ENCODE data around the gene PLA2G4D.

PLA2G4D gene

DNA sequence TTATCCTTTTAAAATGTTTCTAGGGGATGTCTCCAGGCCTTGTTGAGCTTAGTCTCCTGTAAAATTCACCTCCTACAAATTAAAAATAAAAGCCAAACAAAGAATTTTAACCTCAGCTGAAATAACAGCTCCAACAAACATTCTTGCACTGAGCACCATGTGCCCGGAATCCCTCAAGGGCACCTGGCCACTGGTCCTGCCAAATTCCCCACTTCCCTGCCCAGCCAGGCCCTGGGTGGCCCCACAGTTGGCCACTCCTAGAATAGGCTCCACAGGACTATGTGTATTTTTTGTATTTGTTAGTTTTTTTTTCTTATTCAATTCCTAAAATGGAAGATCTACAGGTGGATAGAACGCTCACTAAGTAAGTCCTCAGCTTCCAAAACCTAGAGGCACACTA, 40.4 kb downstream of the PLA2G4D start:
- DNase-seq (ENCODE audit: low read depth in 2 of 2) = no peak

DNA sequence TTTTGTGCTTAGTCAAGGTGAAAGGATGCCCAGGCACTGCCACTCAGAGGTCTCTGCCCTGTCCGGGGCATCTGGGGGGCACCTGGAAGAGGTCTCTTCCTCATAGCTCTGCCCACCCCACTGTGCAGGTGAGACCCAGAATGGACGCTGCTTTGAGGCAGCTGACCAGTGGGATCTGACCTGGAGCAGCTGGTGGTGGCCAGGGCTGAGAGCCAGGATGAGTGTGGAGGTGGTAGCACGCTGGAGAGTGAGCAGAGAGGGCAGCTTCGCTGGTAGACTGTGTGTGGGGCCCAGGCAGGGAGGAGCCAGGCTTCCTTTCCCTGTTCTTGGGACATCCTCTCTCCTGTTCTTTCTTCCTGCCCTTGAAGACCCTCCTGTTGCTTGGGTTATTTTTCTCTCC, 41.4 kb downstream of the PLA2G4D start:
- DNase-seq (ENCODE audit: low read depth in 2 of 2) = no peak

DNA sequence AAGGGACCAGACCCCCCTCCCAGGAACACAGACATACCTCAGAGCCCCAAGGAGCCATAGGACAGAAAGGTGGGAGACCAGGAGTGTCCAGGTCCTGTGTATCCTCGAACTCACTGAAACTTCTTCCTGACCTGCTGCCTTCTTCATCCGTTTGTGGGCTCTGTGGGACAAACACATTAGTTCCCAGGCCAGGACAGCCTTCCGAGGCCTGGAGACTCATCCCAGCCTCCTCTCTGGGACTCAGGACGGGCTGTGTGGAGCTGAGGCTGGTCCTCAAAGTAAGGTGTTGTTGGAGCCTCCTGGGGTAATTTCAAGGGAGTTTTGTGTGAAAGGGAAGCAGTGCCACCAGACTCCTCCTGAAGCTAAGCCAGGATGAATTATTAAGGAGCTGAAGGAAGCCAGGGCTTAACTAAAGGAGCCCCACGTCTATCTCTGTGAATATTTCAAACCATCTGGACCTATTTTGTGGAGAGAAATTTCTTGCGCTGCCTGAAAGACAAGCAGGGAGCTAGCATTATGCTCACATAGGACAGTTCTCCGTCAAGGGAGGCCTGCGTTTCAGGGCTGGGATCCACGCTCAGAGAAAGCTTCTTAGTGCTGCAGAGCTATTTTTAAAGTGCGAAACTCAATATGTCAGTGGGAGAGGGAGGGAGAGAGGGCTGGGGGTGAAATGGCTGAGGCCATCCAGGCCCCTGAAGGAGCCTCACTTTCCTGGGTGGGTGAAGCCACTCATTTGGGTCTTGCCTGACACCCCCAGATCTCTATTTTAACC, 43.7 kb downstream of the PLA2G4D start:
- DNase-seq (ENCODE audit: low read depth in 2 of 2) = no peak

DNA sequence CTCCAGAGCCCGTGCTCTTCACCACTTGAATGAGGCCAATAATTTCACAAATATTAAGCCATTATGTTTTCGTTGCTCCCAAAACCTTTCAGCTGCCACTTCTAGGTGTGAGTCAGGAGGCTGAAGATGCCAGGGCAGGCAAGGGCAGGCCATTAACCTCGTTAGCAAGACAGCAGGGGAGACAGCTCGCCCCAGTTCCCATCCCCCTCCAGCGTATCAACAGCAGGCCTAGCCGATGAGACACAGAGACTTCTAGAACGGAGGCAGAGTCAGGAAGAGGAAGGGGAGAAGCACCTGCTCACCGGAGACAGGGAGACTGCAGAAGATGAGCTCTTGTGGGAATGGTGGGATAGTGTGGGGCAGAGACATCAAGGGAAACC, 45.6 kb downstream of the PLA2G4D start:
- DNase-seq (ENCODE audit: low read depth in 2 of 2) = no peak

DNA sequence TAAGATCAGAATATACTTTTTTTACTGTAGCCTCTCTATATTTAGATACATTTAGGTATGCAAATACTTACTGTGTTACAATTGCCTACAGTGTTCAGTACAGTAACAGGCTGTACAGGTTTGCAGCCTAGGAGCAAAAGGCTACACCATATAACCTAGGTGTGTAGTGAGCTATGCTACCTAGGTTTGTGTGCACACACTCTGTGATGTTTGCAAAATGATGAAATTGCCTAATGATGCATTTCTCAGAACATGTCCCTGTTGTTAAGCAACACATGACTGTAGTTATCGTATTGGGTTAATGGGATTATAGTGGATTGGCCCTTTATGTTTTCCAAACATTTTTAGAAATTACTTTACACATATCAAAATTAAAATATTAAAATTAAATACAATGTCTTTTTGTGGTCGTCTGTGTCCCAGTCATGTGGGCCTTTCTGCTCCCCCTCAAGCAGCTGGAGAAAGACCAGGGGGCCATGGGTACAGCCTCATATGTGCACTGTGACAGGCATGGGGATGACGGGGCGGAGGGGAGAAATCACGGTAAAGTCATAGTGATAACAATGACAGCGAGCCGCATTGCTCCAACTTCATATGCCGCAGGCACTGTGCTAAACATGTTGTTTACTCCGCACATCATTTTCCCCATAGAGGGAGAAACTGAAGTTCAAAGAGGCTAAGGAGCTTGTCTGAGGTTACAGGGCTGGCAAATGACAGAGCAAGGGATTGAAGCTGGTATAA, 46.1 kb downstream of the PLA2G4D start:
- no peak for DNase-seq (ENCODE audit: low read depth in 2 of 2)

DNA sequence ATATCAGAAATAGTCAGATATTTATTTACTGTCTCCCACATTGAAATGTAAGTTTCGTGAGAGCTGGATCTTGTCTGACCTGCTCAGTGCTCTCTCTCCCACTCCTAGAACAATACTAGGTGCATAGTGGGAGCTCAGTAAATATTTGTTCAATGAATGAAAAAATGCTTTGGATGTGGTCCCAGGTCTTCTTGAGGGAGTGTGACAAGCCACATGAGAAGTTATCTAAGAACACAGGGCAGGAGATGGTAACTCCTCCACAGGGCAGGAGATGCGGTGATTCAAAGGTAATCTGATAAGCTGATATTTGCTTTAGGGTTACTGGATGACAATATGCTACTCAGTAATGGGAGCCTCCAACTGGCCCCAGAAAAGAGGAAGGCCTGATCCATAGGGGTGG, 47.8 kb downstream of the PLA2G4D start:
- DNase-seq (ENCODE audit: low read depth in 2 of 2) = no peak

DNA sequence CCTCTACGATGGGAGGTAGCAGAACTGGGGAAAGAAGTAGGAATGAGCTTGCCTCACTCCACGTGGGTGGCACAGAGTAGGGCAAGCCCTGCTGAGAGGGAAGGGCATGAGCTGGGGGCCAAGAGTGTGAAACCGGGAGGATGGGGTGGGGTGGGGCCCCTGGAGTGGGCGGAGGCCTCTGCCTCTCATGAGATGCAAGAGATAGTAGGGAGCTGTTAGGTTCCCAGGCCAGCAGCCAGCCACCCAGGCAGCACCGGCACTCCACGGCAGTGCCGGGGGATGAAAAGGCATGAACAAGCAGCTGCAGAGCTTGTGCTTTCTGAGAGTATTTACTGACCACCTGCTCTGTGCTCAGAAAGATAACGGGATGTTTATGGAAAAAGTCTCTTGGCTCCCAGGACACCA, 49.1 kb downstream of the PLA2G4D start:
- DNase-seq (ENCODE audit: low read depth in 2 of 2) = no peak

DNA sequence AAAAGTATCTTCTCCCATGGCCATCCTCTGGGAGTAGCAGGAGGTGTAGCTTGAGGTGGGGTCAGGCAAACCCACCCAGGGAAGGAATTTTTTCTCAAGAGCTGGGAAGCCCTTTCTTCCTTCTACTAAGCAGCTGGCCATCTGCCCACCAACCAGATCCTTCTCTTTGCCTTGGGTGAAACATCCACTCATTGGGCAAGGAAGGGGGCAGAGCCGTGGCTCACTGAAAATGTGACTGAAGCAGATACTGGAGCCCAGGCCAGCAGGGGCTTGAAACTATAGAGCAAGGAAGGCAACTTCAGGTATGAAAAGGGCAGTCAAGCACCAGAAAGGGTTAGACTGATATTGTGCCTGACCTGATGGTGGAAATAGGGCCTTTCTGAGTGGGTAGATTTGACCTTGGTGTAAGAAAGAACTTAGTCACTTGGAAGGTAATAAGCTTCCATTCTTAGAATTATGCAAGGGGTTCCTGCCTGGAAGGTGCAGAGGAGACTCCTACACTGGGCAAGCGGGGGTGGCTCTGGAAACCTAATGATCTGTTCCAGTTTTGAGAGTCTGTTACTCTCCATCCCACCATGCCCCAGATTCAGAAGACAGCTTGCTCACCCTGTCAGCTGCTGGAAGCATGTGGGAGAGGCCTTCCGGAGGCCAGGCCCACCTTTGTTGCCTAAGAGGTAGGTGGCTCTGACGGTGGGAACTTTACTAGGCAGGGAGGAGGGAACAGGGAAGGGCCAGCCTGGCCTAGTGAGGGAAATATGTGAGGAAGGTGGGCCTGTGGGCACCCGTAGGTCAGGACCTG, 51.6 kb downstream of the PLA2G4D start:
- DNase-seq (ENCODE audit: low read depth in 2 of 2) = no peak

DNA sequence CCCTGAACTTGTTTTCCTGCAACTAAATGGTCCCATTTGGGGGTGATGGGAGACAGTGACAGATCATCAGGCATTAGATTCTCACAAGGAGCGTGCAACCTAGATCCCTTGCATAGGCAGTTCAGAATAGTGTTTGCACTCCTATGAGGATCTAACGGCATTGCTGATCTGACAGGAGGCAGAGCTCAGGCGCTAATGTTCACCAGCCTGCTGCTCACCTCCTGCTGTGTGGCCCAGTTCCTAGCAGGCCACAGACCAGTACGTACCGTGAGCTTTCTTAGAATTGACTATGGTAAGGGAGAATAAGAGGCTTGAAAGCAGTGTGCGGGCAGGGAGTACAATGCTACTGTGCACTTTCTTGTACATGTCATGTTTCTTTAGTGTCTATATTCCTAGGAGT, 56.0 kb downstream of the PLA2G4D start:
- DNase-seq (ENCODE audit: low read depth in 2 of 2) = no peak

DNA sequence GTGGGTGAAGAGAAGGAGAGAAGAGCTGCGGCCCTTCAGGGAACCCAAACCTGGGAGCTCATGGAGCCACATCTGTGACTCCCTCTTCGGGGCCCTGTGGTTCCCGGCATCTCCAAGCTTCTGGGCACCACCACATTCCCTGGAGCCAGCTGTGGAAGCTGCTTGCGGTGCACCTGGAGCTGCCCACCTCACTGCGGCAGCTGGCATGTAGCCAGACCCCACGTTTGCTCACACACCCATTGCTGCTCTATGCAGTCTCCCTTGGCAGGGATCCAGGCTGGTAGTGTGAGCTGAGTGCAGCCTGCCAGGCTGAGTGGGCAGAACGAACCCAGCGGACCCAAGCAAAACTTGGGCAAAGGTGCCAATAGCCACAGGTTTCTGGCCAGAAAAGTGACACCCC, 56.7 kb downstream of the PLA2G4D start:
- DNase-seq (ENCODE audit: low read depth in 2 of 2) = no peak

DNA sequence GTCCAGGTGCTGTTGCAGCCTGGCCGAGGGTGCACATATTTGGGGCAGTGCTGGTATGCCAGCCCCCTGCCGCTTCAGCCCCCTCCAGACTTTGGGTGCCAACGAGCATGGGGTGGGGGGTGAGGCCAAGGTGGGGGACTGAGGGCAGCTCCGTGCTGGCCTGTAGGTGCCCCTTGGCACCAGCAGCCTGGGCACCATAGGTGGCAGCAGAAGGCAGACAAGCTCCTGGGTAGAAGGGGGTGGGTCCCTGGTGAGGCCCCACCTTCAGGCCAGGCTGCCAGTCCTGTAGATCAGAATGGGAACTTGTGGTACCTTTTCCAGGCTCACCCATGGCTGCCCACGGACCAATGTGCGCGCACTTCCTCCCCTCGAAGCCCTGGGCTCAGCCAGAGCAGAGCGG, 57.4 kb downstream of the PLA2G4D start:
- no peak for DNase-seq (ENCODE audit: low read depth in 2 of 2)

DNA sequence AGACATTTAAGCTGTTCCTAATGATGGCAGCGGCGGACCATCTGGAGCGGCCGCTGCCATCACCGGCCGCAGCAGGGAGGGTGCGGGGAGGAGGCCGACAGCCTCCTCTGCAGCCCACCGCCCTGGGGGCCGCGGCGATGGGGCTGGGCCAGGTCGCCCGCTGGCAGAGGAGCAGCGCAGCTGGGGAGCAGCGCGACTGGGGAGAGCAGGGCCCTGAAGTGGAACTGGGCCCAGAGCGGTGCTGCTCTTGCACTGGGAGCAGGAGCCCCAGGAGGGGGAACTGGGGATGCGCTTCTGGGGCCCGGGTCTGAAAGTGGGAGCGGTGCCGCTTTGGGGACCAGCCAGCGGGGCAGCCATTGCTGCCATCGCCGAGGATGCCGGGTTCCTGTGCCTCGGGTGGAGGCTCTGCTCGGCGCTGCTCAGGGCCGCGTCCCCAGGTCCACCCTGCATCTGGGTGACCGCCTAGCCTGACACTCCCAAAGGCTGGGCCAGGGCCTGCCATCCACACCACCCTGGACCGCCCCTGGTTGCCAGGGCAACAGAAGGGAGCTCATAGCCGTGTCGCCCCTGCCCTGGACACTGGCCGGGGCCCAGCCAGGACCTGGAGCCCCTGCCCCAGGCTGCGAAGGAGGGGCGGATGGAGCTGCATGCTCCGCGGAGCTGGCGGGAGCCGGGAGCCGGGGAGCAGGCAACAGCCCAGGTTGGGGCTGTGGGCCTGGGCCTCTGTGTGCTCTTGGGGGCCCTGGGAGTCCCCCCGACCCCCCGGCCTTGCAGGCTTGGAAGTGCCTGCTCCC, 58.1 kb downstream of the PLA2G4D start:
- no peak for DNase-seq (ENCODE audit: low read depth in 2 of 2)

DNA sequence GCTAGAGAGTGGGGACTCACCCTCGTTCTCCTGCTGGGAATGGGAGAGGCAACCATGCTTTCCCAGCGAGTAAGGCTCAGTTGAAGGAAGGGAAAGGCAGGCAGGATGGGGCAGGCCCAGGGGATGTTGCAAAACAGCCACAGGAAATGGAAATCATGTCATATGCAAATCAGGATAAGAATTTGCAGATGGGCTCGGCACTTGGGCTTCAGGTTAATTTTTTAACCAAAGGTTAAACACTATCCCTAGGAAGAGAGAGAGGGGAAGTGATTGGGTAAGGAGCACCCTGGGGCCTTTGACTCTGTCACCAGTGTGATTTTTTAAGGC, 59.0 kb downstream of the PLA2G4D start:
- DNase-seq (ENCODE audit: low read depth in 2 of 2) = no peak

DNA sequence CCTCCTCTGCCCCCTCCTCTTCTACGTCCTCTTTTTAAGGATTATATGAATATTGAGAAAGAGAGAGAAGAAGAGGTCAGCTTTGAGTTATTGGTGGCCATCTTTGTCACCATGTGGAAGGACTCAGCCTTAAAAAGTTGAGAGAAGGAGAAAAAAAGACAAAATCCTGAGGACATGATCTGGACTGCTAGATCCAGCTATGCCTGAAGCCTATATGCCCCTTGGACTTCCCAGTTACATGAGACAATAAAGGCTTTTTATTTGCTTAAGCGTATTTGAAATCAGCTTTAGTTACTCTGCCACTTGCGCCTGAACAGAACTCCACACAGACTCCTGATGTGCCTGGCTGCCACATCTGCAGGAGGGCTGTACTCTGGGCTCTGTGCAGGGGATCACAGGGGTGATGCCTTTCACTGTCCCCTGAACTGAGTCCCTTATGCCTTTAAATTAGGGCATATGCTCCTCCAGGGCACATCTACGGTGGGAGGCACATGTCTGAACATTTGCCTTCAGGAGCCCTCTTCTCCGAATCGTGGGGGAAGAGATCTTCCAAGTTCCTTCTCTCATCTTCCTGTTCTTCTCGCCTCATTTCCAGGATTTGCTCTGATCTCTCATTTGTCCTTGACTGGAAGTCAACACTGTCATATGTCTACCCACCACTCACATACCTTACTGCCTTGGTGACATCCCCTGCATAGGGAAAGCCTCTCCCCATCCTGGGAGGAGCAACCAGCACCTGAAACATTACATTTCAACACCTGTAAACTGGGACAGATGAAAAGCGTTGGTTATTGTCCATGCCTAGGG, 59.5 kb downstream of the PLA2G4D start:
- no peak for DNase-seq (ENCODE audit: low read depth in 2 of 2)

DNA sequence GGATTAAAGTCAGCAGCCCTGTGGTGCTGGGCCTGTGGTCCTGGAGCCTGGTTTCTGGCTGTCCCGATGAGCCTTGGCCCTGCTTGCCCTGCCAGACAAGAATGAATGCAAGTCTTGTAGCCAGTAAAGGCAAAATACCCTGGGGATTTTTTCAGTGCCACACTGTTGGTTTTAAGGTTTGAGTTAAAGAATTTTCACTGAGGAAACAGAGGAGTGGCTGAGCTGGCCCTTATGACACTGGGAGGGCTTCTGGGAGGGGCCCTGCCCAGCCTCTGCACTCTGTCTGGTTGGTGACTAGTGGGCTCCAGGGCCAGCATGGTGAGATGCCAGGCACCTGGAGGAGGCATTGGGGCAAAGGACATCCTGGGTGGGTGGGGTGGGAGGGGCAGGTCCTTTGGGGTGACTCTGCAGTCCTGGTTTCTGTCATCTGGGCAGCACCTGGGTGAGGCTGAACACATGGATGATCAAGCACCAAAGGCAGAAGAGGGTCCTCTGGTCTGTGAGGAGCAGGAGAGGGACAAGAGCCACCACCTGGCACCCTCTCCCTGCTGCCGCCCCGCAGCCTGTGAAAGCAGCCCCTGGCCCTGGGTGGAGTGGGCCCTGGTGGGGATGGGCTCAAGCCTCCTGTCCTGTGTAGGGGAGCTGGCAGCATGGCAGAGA, 61.0 kb downstream of the PLA2G4D start:
- no peak for DNase-seq (ENCODE audit: low read depth in 2 of 2)

DNA sequence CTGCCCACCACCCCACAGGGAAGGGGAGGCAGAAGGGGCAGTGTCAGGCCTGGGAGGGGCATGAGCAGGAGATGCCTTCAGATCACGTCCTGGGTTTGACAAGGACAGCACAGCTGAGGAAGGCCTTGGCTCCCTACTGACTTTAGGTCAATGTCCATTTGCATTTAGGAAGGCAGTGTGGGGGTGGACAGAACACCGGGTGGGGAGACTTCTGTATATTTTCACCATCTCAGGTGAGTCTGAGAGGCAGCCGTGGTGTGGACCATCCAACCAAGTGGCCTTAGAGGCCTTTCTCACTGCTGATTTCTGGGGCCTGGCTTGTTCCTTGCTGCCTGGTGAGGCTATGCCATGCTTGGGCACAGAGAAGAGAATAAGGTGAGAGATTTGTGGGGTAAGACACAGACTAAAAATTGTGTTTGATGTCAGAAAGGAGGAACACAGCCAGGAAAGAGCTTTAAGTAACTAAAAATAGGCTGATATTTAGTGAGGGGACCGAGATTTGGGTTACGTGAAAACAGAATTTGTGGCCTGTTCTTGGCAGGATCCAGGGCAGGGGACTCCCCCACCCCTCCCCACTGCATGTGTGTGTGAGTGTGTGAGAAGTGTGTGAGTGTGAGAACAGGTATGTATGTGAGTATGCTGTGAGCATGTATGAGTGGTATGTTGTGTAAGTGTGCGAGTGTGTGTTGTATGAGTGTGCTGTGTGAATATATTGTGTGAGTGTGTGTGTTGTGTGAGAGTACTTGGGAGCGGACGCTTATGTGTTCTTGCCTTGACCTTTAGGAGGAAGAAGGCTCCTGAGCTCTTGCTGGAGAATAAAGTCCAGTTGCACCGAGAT, 61.8 kb downstream of the PLA2G4D start:
- no peak for DNase-seq (ENCODE audit: low read depth in 2 of 2)

DNA sequence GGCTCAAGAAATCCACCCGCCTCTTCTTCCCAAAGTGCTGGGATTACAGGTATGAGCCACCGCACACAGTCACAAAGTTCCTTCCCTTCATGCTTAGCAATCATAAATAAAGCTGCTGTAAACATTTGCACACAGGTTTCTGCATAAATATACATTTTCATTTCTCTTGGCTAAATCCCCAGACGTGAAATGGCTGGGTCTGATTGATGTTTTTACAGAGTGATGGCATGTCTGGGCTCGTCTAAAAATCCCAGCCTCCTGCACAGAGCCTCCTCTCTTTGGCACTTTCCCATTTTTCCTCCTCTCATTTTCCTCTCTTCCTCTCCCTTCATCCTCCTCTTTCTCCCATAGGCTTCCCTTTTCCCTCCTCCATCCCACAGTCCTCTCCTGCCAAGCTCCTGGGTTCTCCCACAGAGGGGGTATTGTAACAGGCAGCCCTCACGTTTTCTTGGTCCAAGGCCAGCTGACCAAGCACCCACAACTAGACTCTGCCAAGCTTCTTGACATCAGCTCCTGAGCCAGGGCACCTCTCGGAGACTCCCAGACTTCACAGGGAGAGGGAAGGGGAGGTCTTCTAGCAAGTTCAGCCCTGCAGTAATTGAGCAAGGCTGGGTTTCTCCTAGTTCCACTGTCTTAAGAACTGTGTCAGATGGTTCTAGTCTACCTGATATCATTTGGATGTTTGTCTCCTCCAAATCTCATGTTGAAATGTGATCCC, 63.0 kb downstream of the PLA2G4D start:
- no peak for DNase-seq (ENCODE audit: low read depth in 2 of 2)

DNA sequence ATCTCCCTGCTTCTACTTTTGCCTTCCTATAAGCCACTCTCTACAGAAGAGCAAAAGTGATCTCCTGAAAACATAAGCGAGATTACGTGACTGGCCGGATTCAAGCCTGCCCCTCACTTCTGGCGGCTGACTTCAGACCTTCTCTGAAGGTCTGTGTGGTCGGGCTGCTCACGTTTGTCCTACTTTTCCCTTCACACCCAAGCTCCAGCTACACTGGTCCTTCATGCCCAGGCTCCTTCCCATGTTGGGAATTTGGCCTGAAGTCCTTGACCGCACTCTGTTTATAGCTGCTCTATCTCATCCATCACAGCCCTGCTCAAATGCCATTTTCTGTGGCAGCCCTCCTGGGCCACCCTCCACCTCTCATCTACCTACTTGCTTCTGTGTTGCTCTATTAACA, 66.8 kb downstream of the PLA2G4D start:
- DNase-seq (ENCODE audit: low read depth in 2 of 2) = no peak

DNA sequence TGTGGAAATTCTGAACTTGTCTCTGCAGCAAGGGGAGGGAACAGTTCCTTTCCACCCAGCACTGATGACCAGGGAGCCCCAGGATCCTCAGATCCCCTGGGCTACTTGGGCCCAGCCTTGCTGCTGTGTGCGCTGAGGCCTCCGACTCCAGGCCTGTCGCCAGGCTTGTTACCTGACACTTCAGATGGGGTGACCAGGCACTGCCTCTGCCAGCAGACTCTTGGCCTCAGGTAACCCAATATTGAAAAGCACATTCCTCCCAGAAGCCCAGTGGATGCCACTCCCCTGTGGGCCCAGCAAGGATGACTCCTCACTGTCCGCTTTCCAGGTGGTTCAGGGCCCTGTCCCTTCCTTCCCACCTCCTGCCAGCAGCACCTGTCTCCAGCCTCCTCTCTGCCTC, 70.1 kb downstream of the PLA2G4D start:
- DNase-seq (ENCODE audit: low read depth in 2 of 2) = no peak

Measured in fibroblast of skin of left quadriceps (primary cell).